Peyer's patch (tissue), 4 donors: ENCODE measurements around the gene LAMC1.

Source experiments
- CTCF ChIP-seq, 6 experiments: fragments of 450-650 bp in 4 of 6; fragments of 200-600 bp in 2 of 6; sonication (generic) in 1 of 6; IDR thresholded peaks; one replicate each; pipeline ENCODE4 v1.5.1; 2017 to 2019; ENCODE audit warnings: antibody characterized with exemption in 6 of 6, mild to moderate bottlenecking in 3 of 6, moderate library complexity in 1 of 6
- POLR2A ChIP-seq, 2 donors: fragments of 450-650 bp; IDR thresholded peaks; one replicate each; pipeline ENCODE4 v1.5.1; 2017; ENCODE audit warnings: antibody characterized with exemption in 2 of 2, mild to moderate bottlenecking in 2 of 2, moderate library complexity in 2 of 2

GRCh38 chr1:183126528-183126927, 103.3 kb downstream of the LAMC1 start:
- TF ChIP-seq CTCF (IDR thresholded peaks at IDR 0.05) (no peak), POLR2A (IDR thresholded peaks at IDR 0.05) (no peak)
